HFF-Myc (cell line): ENCODE data around the gene ZNF19.

ENCODE experiments used
- DNase-seq: peaks from one replicate; pipeline ENCODE4 v3.0.0-alpha.2; 2011; ENCODE audit warnings: low read depth; ENCODE audit errors: extremely low read depth
- H3K4me3 ChIP-seq: replicated peaks from 2 replicates; pipeline ENCODE4 v1.5.1; 2011; ENCODE audit warnings: low read depth, mild to moderate bottlenecking, control low read depth, low read length
- CTCF ChIP-seq: IDR thresholded peaks from 2 replicates; pipeline ENCODE4 v1.5.1; 2012; ENCODE audit warnings: mild to moderate bottlenecking, low read depth, low read length, control low read depth; ENCODE audit errors: missing control alignments

Gene ZNF19

GRCh38 chr16:71449020-71449419 lies 40.1 kb downstream of the ZNF19 start:
- no peak for TF ChIP-seq CTCF
- no peak for DNase-seq
- no peak overlapping the region for H3K4me3 ChIP-seq

GRCh38 chr16:71448274-71448866 lies 40.8 kb downstream of the ZNF19 start:
- DNase-seq, result no peak
- H3K4me3 ChIP-seq, result no peak overlapping the region
- TF ChIP-seq CTCF, result no peak

- no peak for TF ChIP-seq CTCF
- no peak for DNase-seq
- no peak overlapping the region for H3K4me3 ChIP-seq
Measured at GRCh38 chr16:71443714-71444113, 45.4 kb downstream of the ZNF19 start.

- no peak for DNase-seq
- TF ChIP-seq CTCF, result no peak
- no peak within 1 kb of the TSS for H3K4me3 ChIP-seq
Measured at GRCh38 chr16:71442051-71442440, 47.1 kb downstream of the ZNF19 start, which contains the start of gene TLE7. TLE7 (minus strand) TSS chr16:71442054; CDS start chr16:71433324, 8,730 bp downstream.

GRCh38 chr16:71441348-71442050 lies 47.6 kb downstream of the ZNF19 start:
- TF ChIP-seq CTCF, result peak; percentile 52
- DNase-seq, result no peak
- no peak overlapping the region for H3K4me3 ChIP-seq

- H3K4me3 ChIP-seq, result no peak overlapping the region
- TF ChIP-seq CTCF, result peak; percentile 34
- no peak for DNase-seq
Measured at GRCh38 chr16:71440669-71441347, 48.3 kb downstream of the ZNF19 start.
